Neural cell (in vitro differentiated cells): ENCODE data around the gene COCH.

Experiments used
- CTCF ChIP-seq: fragments of 450-650 bp; IDR thresholded peaks from 2 replicates; pipeline ENCODE4 v1.5.1; 2014; ENCODE audit warnings: antibody characterized with exemption, mild to moderate bottlenecking, moderate library complexity; ENCODE audit not compliant: poor library complexity, severe bottlenecking
- RAD21 ChIP-seq: fragments of 450-650 bp; conservative IDR thresholded peaks from 2 replicates; pipeline ENCODE4 v1.6.1; 2014; ENCODE audit warnings: antibody characterized with exemption, mild to moderate bottlenecking, moderate library complexity
- REST ChIP-seq: IDR thresholded peaks from 2 replicates; pipeline ENCODE4 v1.6.1; 2012; ENCODE audit warnings: borderline replicate concordance
- TAF1 ChIP-seq: IDR thresholded peaks from 2 replicates; pipeline ENCODE4 v1.6.1; 2012; ENCODE audit warnings: low read depth

GRCh38 chr14:30848449-30849240, 25.7 kb upstream of the COCH start:
- TF ChIP-seq CTCF (no peak), RAD21 (no peak), REST (no peak), TAF1 (no peak)
